ENCODE results near the gene KNL1.

GRCh38 chr15:40597024-40597423, 3.0 kb downstream of the KNL1 start:
- TF ChIP-seq ZFP30 (CRISPR knock-in tag; IDR thresholded peaks at IDR 0.05) = no peak
- TF ChIP-seq ARNTL (CRISPR knock-in tag; IDR thresholded peaks at IDR 0.05; ENCODE audit: borderline replicate concordance, low read depth) = no peak
- TF ChIP-seq PATZ1 (CRISPR knock-in tag; IDR thresholded peaks at IDR 0.05; ENCODE audit: borderline replicate concordance) = no peak
- TF ChIP-seq ZNF565 (CRISPR knock-in tag; conservative IDR thresholded peaks at IDR 0.05; ENCODE audit: low read depth) = no peak
- TF ChIP-seq PPARA (CRISPR knock-in tag; IDR thresholded peaks at IDR 0.05; ENCODE audit: borderline replicate concordance) = no peak
- no peak for TF ChIP-seq RARB (CRISPR knock-in tag; IDR thresholded peaks at IDR 0.05)
- no peak for TF ChIP-seq GLIS3 (CRISPR knock-in tag; IDR thresholded peaks at IDR 0.05)

Data from SK-N-SH treated with all-trans-retinoic acid at 6 μM for 48 hours (cell line).